Caki2 (cell line): ENCODE measurements around the gene STK35. TPM values are rescaled to one million over a fixed set of nuclear protein-coding genes. Genes with fewer than 3 reads are reported as not detected.

Experiments used
- DNase-seq: peaks from one replicate; pipeline ENCODE4 v3.0.0-alpha.2; 2015; ENCODE audit warnings: low read depth
- in situ Hi-C: cut with HindIII; loops from 2 replicates; pipeline ENCODE4 v1.10.0; 2016; ENCODE audit warnings: low sequenced_read_pairs, low pct_unique_long_range_greater_than_20kb, mixed read lengths
- total RNA-seq: library from RNA; depleted of rRNA; stranded (reverse); fragments of >200 nt; shearing (Covaris generic); gene quantifications from 2 replicates; pipeline ENCODE4 v1.2.3, GENCODE V29; 2014; ENCODE audit warnings: low replicate concordance; rRNA removed

STK35 gene
- total RNA-seq = 11.7 and 12.6 TPM in 2 replicates

GRCh38 chr20:2101057-2101864 lies at the start of gene STK35:
Gene STK35, plus strand, starts transcription at chr20:2101827. Its CDS starts 55 bp downstream, at chr20:2101882.
- no peak for DNase-seq
- in situ Hi-C loops = no loop called here

GRCh38 chr20:2051946-2052345 lies 49.7 kb upstream of the STK35 start:
- in situ Hi-C loops = no loop called here
- DNase-seq = no peak

GRCh38 chr20:2052741-2053140 lies 48.9 kb upstream of the STK35 start:
- in situ Hi-C loops = no loop called here
- DNase-seq = no peak

DNA sequence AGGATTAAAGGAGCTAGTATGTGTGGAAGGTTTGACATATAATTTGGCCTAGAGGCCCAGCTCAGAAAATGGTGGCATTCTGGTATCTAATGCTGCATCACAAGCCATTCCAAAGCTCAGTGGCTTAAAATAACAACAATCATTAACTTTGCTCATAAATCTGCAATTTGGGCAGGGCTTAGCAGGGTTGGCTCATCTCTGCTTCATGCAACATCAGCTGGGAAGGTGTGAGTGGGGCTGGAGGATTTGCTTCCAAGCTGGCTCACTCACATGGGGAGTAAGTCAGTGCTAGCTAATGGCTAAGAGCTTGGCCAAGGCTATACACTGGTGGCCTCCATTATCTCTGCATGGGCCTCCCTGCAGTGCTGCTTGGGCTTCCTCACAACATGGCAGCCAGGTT lies 48.0 kb upstream of the STK35 start:
- no peak for DNase-seq
- in situ Hi-C loops = no loop called here

GRCh38 chr20:2054911-2055310 lies 46.7 kb upstream of the STK35 start:
- no peak for DNase-seq
- in situ Hi-C loops = no loop called here

GRCh38 chr20:2059411-2059810 lies 42.2 kb upstream of the STK35 start:
- in situ Hi-C loops = no loop called here
- DNase-seq = no peak

- in situ Hi-C loops = no loop called here
- no peak for DNase-seq
Measured at GRCh38 chr20:2065099-2065498, 36.5 kb upstream of the STK35 start.

GRCh38 chr20:2066461-2067122 lies 35.0 kb upstream of the STK35 start:
- in situ Hi-C loops = no loop called here

GRCh38 chr20:2080532-2081224 lies 20.9 kb upstream of the STK35 start:
- DNase-seq = no peak
- in situ Hi-C loops = no loop called here

More at GRCh38 chr20:2066461-2067122, 35.0 kb upstream of the STK35 start:
- DNase-seq = no peak

- no peak for DNase-seq
- in situ Hi-C loops = no loop called here
Measured at GRCh38 chr20:2084703-2085102, 16.9 kb upstream of the STK35 start.

DNA sequence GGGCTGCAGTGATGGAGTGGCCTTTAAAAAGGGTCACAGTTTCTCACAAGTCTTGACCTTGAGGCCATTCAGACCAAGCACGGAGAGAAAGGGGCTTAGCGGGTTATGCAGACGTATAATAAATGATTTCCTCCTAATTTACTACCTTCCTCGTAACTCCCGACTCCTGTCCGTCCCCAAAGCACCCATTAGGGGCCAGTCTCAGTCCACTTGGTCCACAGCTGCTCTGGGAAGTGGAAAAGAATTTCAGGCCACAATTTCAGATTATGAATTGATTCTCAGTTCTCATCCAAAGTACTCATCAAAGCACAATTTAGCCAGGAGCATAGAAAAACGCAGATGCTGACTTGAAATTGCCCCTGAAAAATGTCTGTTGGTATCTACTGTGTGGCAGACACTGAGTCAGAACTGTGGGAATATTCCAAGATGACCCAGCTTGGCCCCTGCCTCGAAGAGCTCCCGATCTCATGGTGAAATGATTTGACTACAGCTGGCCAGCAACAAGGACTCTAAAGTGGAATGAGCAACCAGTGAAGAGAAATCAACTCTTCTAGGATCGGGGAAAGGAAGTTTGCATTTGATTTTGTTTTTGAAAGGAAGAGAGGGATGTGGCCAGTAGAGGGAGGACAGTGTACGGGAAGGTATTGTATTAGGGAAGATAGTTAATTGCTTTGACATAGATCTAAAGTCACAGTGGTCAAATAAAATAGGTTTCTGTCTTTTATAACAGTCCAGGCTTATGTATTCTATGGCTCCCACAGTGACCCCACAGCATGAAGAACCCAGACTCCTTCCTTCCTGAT lies 15.2 kb upstream of the STK35 start:
- DNase-seq = no peak
- in situ Hi-C loops = no loop called here

DNA sequence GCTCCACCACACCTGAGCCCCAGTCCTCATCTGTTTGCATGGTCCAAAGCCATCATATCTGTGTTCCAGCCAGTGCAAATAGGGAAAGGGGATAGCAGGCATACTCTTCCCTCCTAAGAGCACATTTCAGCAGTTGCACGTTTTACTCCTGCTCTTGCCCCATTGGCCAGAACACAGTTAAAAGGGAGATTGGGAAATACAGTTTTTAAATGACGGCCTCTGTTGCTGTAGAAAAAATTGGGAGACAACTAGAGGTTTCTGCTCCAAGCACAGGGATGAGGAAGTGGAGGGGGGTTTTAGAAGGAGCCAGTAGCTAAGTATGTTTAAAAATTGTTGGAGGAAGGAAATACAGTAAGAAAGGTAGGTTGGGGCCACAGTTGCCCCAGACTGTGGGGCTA lies 14.6 kb upstream of the STK35 start:
- in situ Hi-C loops = no loop called here
- no peak for DNase-seq

GRCh38 chr20:2088891-2089290 lies 12.7 kb upstream of the STK35 start:
- DNase-seq = no peak
- in situ Hi-C loops = no loop called here

GRCh38 chr20:2089447-2089846 lies 12.2 kb upstream of the STK35 start:
- no peak for DNase-seq
- in situ Hi-C loops = no loop called here

DNA sequence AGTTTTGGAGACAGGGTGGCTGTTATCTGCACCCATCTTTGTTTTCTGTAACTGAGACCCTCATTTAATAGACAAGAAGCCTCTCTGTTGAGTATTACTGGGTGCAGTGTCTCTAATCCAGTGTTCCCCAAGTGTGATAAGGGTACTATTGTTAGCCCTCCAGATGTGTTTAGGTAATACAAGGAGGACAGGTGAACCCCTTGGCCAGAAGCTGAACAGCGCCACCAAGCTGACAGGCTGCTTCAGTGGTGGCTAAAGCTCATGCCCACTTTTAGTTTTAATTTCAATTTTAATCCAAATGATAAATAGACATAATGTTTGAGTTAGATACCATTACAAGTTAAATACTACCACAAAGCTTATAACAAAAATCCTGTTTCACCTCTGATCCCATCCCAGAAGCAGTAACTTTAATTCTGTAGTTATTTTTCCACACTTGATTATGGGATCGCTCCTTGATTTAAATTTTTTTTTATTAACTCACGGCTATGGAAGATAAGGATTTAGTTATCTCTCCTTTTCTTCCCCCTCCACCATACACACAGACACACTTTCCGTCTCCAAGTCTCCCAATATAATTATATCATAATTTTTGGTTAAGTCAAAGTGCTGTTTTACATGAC lies 8.4 kb upstream of the STK35 start:
- DNase-seq = no peak
- in situ Hi-C loops = loop anchor here (10.0 kb wide), 1 partner anchor 118 kb away; no protein-coding TSS in a partner anchor

DNA sequence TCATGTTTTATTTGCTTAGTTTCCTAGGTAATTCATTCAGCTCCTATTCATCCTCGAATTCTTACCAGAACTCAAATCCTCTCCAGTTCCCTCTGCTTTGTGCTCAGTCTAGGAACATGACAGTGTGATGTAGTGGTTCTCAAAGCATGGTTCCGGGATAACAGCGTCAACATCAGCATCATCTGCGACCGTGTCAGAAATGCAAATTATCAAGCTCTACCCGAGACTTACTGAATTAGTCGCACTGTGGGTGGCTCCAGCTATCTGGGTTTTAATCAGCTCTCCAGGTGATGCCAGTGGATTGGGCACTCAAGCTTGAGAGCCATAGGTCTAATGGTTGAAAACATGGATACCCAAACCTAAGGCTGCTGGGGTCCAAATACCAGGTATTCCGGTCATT lies 7.7 kb upstream of the STK35 start:
- in situ Hi-C loops = loop anchor here (10.0 kb wide), 1 partner anchor 119 kb away; no protein-coding TSS in a partner anchor
- DNase-seq = no peak

- DNase-seq = peak; percentile 93
- in situ Hi-C loops = no loop called here
Measured at GRCh38 chr20:2101865-2102584, 398 bp downstream of the STK35 start.
